ENCODE results near the gene CGB8.
"Not testable (repeated sequence)": the region's sequence is repeated elsewhere in the genome, so short reads cannot be mapped to it uniquely, and the experiment has no call there.

The CGB8 gene

DNA sequence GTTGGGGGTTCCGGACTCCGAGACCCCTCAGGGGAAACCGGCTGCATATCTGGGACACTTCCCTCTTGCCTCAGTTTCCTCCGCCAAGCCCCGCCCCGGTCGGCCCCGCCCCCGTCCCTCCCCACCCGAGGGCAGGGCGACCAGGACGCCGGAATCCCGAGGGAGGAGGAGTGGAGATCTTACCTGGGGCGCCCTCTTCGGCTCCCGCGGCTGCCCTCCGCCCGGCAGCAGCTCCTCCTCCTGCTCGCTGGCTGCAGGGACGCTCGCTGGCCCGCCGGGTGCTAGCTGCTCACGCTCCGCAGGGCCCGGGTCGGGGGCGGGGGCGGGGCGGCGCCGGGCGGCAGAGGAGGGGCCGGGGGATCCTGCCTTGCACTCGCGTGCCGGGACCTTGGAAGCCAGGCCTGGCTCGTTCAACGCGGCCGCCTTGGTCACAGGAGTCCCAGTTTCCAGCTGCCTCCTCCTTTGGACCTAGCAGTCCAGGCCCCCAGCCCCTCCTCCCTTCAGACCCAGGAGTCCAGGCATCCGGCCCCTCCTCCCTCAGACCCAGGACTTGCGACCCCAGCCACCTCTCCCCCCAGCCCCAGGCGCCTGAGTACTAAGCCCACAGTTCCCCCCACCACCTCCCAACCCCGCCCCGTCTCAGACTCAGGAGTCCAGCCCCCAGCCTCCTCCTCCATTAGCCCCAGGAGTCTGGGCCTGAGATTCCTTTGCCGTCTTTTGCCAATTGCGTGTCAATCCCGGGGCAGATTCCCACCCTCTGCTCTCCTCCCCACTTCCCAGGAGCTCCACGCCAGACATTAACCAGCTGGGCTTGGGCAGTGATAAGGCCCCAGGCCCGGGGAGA is 16.1 kb upstream of the CGB8 start, which contains the start of gene NTF4:
NTF4 (minus strand) TSS at position 51 of the 844 bp plus-strand sequence. CDS start 2,821 bp downstream, outside the sequence.
- peak; percentile 37 for DNase-seq (ENCODE audit: low spot score)

DNA sequence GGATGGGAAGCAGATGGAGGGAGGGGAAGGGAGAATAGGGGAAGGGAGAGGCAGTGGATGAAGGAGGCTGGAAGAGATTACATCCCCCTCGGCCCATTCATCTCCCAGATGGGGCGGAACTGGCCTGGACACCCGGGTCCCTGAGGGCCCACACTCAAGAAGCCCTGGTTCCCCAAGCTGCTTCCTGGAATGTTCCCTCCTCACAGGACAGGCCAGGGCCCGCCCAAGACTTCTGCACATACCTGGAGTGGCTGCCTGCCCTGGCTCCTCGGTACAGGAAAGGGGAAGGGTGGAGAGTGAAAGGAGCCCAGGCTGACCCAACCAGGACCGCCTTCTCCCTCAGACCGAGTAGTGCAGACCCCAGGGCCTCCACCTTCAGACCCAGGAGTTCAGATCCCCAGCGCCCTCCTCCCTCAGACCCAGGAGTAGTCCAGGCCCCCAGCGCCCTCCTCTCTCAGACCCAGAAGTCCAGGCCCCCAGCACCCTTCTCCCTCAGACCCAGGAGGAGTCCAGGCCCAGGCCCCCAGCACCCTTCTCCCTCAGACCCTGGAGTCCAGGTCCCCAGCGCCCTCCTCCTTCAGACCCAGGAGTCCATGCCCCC is 15.2 kb upstream of the CGB8 start:
- DNase-seq (ENCODE audit: low spot score): no peak

DNA sequence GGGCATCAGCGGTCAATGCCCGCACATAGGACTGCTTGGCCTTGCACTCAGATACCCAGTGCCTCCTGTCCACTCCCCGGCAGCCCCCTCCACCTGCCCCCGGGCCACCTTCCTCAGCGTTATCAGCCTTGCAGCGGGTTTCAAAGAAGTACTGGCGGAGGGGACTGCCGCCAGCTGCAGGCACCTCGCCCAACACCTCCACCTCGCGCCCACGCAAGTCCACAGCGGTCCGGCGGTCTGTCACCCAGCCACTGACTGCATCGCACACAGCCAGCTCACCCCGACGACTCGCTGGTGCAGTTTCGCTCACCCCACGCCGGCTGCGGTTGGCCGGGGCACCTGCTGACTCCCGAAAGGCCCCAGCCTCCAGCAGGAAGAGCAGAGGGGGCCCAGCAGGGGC is 12.5 kb upstream of the CGB8 start:
- DNase-seq (ENCODE audit: low spot score): no peak

DNA sequence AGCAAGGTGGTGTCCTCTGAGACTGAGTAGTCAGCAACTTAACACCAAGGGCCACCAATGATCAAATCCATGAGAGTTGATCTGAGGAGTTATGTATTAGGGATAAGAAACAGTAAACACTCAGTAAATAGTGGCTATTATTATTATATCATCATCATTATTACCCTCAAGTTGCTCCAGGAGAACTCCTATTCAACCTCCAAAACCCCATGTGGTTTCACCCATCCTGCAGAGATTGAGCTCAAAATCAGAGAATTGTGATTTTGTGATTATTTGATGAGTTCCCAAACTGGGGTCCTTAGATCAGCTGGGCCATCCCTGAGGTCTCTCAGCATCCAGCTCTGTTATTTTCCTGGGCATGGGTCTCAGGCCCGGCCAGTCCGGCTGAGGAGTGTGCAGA is 12.1 kb upstream of the CGB8 start:
- DNase-seq (ENCODE audit: low spot score): no peak

DNA sequence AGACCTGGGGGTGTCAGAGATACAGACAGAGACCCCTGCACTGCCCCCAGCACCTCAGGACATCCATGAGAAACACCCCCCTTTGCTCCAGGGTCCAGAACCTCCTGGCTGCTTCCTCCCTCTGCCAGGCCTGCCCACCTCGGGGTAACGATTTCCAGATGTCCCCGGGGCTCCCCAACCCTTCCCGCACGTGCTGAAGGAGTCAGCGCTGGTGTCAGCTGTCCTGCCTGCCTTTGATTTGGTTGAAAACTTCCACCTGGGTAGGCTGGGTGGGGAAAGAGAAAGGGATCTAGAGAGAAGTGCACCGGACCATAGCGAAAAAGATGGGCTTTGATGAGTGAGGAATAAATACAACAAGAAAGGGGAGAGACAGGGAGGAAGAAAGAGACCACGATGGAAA is 10.1 kb upstream of the CGB8 start:
- DNase-seq (ENCODE audit: low spot score): no peak

DNA sequence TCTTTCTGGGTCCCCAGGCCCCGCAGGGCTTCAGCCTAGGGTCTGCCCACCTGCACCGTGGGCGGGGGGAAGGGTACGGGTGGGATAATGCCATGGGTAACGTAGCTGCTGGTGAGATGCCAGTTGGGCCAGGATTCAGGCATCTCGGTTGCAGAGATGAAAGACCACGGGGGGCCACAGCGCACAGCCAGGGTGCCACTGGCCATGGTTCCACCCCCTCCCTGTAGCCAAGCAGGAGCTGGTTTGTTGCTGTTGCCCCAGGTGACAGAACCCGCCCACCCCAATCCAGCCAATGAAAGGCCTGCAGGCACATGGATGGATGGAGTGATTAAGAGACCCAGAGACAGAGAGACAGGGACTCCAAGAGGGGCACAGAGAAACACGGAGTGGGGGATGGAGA is 9.7 kb upstream of the CGB8 start:
- peak; percentile 21 for DNase-seq (ENCODE audit: low spot score)

DNA sequence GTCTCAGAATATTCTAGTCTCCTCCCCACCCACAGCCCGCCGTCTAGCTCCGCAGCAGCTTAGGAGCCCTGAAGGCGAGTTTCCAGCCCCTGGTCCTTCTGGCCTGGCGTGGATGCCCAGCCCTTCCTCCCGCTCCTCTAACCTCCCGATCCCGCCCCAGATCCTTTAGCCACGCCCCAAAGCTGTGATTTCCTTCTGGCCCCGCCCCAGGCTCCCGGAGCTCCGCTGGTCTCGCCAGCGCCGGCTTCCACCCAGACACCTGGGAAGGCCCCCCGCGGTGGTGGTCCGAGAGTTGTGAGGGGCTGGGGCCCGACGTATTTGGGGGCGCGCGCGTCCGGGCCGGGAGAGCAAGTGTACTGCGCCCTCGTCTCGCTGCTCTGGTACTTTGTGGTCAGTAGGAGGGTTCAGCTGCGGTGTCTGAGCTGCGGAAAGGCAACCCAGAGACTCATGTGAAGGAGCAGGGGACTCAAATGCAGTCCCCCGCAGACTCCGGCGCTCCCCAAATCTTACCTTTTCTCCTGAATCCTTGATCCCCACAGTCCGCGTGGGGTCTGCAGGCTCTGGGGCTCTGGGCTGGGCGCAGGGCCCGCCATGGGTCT is 8.8 kb upstream of the CGB8 start, which contains the start of gene CGB7:
CGB7 (minus strand) TSS at position 114 of the 599 bp plus-strand sequence. CDS start 2,374 bp downstream, outside the sequence.
- peak; percentile 64 for DNase-seq (ENCODE audit: low spot score)

DNA sequence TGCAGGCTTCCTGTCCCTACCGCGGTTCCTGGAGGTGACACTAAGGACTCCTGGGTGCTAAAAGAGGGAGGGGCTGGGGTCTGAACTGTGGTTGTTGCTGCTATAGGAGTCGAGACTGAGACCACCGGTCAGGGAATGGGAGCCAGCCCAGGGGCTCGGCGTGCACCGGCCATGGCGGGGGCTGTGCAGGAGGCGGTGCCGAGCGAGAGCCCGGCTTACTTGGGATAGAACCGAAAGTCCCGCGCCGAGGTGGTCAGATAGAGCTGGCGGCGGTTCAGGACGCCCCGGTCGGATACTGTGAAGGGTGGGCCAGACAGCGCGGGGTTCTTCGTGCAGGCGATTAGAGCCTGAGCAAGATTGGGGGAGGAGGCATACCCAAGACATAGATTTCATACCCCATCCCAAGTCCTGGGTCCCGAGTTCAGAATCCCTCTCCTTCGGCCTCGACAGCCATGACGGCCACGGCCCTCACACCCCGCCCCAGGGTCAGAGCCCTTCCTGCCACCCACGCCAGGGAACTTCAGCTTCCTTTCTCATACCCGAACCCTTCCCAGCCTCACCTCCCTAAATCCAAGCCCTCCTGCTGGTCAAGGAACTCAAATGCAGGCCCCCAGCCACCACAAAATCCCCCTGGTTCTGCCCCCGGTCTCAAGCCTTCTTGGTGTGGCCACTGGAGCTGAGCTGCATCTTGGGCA is 8.1 kb upstream of the CGB8 start:
- DNase-seq (ENCODE audit: low spot score): not testable (repeated sequence)

DNA sequence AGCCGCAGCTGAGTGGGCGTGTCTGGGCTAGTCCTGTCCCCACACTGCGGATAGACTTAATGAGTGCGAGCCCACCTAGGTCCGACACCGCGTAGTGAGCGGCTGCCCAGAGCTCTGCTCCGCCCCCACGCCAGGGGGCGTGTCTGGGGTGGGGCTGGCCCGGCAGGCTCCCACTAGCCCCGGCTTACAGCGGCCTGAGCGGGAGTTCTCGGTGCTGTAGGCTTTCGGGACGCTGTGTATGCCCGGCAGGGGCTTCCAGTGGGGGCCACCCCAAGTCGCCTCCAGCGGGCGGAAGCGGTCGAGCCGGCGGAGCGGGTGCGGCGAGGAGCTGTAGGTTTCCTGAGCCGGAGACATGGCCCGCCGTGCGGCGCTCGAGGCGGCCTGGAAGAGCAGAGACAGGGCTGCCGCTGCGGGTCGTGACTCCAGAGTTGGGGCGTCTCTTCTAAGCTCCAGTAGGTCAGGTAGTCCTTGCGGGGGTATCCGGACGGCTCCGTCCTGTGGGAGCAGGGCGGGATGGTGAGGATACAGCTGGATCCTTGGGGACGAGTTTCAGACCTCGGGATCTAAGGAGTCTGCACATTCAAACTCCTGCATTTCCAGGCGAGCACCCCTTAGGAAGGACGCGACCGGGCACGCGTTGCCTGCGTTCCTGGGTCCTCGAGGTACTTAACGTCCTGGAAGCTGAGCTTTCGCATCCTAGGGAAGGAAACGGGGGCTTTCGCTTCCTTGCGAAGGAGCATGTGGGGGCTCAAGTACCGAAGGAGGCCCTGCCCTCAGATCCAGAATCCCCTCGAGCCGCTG is 7.4 kb upstream of the CGB8 start:
- DNase-seq (ENCODE audit: low spot score): peak; percentile 52

DNA sequence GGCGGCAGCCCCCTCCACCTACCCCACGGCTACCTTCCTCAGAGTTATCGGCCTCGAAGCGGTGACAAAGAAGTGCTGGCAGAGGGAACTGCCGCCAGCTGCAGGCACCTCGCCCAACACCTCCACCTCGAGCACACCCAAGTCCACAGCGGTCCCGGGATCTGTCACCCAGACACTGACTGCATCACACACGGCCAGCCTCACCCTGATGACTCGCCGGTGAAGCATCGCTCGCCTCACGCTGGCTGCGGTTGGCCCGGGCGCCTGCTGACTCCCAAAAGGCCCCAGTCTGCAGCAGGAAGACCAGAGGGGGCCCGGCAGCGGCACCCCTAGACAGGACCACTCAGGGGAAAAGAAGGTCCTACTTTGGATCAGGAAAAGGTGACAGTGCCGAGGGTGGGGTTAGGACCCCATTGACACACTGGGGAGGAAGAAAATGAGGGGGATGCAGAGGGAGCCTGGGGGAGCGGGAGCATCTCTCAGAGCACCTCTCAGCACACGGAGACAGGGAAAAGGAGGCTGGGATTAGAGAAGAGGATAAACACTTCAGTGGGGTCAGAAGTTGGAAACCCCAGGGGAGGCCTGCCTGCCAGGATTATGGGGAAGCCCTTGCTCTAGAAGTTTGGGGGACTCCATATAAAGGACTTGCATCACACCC is 1.6 kb upstream of the CGB8 start:
- DNase-seq (ENCODE audit: low spot score): peak; percentile 61

DNA sequence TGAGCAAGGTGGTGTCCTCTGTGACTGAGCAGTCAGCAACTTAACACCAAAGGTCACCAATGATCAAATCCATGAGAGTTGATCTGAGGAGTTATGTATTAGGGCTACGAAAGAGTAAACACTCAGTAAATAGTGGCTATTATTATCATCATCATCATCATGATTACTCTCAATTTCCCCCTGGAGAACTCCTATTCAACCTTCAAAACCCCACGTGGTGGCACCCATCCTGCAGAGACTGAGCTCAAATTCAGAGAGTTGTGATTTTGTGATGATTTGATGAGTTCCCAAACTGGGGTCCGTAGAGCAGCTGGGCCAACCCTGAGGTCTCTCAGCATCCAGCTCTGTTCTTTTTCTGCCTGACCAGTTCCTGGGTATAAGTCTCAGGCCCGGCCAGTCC is 923 bp upstream of the CGB8 start:
- not testable (repeated sequence) for DNase-seq (ENCODE audit: low spot score)

DNA sequence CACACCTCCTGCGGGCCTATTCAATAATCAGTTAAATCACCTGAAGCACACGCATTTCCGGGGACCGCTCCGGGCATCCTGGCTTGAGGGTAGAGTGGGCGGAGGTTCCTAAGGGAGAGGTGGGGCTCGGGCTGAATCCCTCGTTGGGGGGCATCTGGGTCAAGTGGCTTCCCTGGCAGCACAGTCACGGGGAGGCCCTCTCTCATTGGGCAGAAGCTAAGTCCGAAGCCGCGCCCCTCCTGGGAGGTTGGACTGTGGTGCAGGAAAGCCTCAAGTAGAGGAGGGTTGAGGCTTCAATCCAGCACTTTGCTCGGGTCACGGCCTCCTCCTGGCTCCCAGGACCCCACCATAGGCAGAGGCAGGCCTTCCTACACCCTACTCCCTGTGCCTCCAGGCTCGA is 5.4 kb downstream of the CGB8 start, which contains the start of gene CGB5:
CGB5 (plus strand) TSS at position 301 of the 400 bp plus-strand sequence. CDS start 362 bp downstream, outside the sequence.
- not testable (repeated sequence) for DNase-seq (ENCODE audit: low spot score)

DNA sequence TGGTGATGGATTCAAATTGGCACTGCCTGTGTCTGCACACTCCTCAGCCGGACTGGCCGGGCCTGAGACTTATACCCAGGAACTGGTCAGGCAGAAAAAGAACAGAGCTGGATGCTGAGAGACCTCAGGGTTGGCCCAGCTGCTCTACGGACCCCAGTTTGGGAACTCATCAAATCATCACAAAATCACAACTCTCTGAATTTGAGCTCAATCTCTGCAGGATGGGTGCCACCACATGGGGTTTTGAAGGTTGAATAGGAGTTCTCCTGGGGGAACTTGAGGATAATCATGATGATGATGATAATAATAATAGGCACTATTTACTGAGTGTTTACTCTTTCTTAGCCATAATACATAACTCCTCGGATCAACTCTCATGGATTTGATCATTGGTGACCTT is 6.2 kb downstream of the CGB8 start:
- not testable (repeated sequence) for DNase-seq (ENCODE audit: low spot score)

DNA sequence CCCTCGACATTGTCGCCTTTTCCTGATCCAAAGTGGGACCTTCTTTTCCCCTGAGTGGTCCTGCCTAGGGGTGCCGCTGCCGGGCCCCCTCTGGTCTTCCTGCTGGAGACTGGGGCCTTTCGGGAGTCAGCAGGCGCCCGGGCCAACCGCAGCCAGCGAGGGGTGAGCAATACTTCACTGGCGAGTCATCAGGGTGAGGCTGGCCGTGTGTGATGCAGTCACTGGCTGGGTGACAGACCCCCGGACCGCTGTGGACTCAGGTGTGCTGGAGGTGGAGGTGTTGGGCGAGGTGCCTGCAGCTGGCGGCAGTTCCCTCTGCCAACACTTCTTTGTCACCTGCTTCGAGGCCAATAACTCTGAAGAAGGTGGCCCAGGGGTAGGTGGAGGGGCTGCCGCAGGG is 6.7 kb downstream of the CGB8 start:
- peak; percentile 37 for DNase-seq (ENCODE audit: low spot score)

DNA sequence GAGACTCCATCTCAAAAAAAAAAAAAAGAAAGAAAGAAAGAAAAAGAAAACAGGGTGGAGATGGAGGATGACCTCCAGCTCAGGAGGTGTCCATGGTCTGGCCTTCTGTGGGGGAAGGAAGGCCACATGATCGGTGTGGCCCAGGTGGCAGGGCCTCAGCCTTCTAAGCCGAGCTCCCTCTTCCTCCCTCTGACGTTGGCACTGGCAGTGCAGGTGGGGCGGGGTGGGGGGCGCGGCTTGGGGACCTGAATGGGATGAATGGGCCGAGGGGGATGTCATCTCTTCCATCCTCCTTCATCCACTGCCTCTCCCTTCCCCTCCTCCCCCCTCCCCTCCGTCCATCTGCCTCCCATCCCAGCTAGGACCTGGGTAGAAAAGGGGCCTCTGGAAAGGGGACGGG is 9.2 kb downstream of the CGB8 start:
- not testable (repeated sequence) for DNase-seq (ENCODE audit: low spot score)

DNA sequence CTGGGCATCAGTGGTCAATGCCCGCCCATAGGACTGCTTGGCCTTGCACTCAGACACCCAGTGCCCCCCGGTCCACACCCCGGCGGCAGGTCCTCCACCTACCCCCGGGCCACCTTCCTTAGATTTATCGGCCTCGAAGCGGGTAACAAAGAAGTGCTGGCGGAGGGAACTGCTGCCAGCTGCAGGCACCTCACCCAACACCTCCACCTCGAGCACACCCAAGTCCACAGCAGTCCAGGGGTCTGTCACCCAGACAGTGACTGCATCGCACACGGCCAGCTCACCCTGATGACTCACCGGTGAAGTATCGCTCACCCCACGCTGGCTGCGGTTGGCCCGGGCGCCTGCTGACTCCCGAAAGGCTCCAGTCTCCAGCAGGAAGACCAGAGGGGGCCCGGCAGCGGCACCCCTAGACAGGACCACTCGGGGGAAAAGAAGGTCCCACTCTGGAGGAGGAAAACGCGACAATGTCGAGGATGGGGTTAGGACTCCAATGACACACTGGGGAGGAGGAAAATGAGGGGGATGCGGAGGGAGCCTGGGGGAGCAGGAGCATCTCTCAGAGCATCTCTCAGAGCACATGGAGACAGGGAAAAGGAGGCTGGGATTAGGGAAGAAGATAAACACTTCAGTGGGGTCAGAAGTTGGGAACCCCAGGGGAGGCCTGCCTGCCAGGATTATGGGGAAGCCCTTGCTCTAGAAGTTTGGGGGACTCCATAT is 10.2 kb downstream of the CGB8 start:
- DNase-seq (ENCODE audit: low spot score): peak; percentile 78

DNA sequence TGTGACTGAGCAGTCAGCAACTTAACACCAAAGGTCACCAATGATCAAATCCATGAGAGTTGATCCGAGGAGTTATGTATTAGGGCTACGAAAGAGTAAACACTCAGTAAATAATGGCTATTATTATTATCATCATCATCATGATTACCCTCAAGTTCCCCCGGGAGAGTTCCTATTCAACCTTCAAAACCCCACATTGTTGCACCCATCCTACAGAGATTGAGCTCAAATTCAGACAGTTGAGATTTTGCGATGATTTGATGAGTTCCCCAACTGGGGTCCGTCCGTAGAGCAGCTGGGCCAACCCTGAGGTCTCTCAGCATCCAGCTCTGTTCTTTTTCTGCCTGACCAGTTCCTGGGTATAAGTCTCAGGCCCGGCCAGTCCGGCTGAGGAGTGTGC is 10.8 kb downstream of the CGB8 start:
- not testable (repeated sequence) for DNase-seq (ENCODE audit: low spot score)

DNA sequence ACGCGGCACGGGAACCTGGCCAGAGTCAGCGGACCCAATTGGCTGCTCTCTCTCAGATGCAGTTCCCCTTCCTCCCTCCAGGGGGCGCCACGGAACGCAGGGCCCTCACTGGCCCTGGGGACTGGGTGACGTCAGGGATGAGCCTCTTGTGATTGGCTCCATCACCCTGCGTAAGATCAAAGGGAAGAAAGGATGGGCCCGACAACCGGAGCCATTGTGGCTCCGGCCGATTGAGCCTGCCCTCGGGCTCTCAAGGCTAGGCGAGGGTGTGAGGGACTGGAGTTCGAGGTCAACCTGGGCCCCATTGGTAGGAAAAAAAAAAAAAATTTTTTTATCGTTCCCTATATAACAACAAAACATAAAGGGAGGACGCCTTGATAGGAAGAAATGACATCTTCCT is 12.1 kb downstream of the CGB8 start, which contains the start of gene CGB1:
CGB1 (minus strand) TSS at position 81 of the 400 bp plus-strand sequence. CDS start 184 bp downstream, outside the sequence.
- not testable (repeated sequence) for DNase-seq (ENCODE audit: low spot score)

DNA sequence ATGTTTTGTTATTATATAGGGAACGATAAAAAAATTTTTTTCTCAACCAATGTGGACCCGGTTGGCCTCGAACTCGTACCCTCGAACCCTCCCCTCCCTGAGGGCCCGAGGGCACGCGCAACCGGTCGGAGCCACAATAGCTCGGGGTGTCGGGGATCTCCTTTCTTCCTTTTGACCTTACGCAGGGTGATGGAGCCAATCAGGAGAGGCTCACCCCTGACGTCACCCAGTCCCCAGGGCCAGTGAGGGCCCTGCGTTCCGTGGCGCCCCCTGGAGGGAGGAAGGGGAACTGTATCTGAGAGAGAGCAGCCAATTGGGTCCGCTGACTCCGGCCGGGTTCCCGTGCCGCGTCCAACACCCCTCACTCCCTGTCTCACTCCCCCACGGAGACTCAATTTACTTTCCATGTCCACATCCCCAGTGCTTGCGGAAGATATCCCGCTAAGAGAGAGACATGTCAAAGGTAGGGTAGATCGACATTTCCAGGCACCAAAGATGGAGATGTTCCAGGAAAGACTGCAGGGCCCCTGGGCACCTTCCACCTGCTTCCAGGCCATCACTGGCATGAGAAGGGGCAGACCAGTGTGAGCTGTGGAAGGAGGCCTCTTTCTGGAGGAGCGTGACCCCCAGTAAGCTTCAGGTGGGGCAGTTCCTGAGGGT is 17.1 kb downstream of the CGB8 start, which contains the start of gene CGB2:
CGB2 (plus strand) TSS at position 249 of the 660 bp plus-strand sequence; CDS start at position 455, 206 bp downstream.
- peak; percentile 27 for DNase-seq (ENCODE audit: low spot score)

All from kidney tubule cell (primary cell).